Head of caudate nucleus (tissue), 42 donors: ENCODE data around the gene SCARB2.

Experiments
- DNase-seq, 42 donors: peaks; one replicate each; pipeline versions ENCODE4 v3.0.0 to v3.0.0-alpha.2; 2020 to 2021; ENCODE audit warnings: mixed read lengths in 7 of 42
- intact Hi-C: fragments of 100-400 bp; cut with DNase I; formaldehyde crosslinking; loops from one replicate; pipeline ENCODE4 v1.15.0; 2022

The SCARB2 gene

DNA sequence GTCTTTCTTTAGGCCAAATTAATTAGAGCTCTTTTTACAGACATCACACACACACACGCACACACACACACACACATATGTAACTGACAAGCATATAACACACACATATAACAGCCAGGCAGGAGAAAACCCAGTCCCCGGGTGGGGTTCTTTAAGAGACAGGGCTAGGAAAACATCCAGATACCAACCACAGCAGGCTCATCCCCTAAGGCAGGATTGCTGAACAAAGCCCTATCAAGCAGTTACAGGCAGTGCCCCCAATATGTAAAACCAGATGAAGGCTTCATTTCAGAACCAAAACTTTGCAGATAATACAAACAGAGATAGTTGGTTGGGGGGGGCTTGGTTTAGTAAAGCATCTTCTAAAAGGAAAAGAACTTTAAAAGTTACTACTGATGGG, 19.9 kb upstream of the SCARB2 start:
- intact Hi-C loops, result no loop called here
- DNase-seq, result no peak

DNA sequence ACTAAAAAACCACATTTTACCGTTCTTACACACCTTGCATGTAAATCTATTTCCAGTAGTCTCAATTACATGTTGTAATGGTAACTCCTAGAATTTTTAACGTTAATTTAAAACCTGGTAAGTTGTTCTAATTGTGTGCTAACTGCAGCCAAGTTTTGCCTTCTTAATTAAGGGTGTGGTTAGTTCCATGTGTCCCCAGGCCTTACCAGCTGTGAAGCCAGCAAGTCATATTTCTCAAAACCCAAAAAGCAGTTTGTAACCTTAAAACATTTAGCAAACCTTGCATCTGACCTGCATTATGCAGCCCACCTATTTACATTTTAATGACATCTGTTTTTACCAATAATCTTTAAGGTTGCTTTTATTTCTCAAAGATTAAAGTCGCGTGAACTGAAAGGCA, 19.5 kb upstream of the SCARB2 start:
- DNase-seq, result no peak
- intact Hi-C loops, result no loop called here

DNA sequence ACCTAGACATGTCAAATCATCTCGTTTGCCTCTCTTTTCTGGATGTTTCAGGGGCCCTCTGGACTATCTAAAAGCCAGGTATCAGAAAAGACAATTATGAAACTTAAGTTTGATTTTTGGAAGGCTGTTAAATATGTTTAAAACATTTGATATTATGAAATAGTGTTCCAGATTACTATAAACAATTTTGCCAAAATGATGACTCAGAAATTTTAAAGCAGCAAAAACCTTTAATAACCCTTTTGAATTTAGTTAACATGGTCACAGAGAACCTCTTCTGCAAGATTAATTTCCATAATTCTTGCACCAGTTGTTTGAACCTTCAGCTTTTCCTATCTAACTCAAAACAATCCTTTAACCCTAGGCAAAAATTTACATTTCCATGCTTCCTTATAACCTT, 19.1 kb upstream of the SCARB2 start:
- intact Hi-C loops, result no loop called here
- DNase-seq, result no peak

DNA sequence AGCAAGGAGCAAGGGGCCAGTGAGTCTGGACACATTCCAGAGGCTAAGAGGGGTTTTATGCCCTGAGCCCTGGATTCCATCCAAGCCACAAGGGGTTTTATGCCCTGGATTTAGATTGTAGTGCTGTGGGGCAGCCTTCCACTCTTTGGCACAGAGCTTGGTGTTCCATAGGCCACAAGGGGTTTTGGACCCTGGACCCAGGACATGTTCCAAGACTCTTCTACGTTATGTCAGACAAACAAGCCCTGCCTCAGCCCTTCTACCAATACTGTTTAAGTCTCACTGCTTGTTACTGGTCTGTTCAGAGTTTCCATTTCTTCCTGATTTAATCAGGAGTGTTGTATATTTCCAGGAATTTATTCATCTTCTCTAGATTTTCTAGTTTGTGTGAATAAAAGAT, 12.8 kb upstream of the SCARB2 start:
- intact Hi-C loops, result no loop called here
- no peak for DNase-seq

DNA sequence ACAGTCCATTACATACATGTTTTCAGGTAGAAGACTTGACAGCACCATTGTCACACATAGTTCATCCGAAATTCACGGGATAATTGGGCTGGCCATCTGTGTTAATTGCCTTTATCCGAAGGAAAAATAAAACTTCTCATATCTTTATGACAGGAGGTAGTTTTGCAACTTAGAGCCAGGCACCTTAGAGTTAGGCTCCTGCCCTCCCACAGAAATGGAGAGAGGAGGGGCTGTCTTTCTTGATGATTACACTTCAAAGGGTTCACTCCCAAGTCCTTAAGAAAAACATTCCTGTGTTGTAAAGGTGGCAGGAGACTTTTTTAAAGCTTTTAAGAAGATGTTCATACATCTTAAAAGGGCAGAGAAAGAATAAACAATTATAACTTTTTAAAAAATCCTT, 10.5 kb upstream of the SCARB2 start:
- intact Hi-C loops, result no loop called here
- no peak for DNase-seq

DNA sequence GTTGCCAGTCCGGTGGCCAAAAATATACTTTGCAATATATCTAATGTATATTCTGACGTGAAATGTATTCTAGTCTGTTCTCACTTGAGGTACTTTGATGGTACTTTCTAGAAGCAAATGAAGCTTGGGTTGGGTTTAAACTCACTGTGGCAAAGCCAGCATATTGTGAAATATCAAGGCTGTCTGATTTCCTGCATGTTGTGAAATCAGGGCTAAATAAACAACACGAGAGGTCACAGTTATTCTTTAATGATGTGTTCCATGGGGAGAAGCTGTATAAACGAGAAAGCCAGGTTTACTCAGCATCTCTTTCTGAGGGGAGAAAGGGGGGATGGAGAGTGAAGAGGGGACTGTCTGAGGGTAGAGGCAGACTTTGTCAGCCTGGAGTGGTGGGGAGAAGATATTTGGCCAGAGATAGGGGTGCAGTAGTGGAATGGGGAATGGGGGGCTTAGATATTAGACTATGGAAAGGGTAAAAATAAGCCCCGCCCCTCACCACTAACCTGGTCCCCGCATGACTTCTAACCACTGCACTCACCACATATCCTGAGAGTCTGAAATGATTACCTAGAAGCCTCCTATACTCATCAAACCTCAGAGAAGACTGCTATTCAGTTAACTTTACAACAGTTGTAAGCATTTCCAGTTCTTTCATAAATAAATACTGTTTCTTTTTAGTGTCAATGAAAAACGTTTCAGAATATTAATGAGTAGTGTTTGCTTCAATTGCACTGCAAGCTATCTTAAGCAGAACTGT, 5.9 kb upstream of the SCARB2 start:
- no peak for DNase-seq
- intact Hi-C loops, result no loop called here

DNA sequence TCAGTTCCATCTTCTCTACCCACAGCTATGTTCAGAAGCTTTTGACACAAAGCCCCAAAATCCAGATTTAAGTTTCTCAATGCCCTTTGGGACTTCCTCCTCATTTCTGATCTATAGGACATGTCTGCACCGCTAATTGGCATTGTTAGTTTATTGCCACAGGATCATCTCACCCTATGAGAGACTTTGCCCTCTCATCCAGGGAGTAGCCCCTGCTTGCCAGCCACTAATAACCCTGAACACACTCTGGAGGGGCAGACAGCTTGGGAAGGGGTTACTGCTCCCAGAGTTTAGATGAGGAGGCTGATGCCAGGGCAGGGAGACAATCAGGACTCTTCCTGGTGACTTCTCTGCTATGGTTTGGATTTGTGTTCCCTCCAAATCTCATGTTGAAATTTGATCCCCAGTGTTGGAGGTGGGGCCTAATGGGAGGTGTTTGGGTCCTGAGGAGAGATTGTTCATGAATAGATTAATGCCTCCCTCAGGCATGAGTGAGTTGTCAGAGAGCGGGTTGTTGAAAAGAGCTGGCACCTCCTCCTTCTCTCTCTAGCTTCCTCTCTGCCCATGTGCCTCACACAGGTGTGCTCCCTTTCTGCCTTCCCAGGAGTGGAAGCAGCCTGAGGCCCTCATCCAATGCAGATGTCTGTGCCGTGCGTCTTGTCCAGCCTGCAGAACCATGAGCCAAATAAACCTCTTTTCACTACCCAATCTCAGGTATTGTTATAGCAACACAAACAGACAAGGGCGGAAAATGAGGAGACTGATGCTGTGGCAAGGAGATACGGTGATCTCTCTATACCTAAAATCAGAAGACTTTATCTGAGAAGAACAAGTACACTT, 3.6 kb upstream of the SCARB2 start:
- DNase-seq, result no peak
- intact Hi-C loops, result no loop called here

DNA sequence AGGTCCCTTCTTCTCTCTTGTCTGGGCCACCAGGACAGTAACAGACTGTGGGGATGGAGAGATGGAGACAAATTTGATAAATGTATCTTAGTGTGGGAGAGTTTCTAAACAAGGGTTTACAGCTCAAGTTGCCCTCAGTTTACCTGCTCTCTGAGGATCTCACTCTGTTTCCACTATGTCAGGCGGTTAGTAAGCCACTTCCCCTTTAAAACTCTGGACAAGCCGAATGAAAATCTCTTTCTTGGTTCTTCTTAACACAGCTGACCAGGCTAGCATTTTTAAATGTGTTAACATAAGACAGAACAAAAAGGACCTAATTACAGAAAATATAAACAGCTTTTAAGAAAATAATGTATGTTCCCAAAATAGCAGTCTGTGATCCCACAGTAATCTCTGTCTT, 2.9 kb upstream of the SCARB2 start:
- no peak for DNase-seq
- intact Hi-C loops, result no loop called here

DNA sequence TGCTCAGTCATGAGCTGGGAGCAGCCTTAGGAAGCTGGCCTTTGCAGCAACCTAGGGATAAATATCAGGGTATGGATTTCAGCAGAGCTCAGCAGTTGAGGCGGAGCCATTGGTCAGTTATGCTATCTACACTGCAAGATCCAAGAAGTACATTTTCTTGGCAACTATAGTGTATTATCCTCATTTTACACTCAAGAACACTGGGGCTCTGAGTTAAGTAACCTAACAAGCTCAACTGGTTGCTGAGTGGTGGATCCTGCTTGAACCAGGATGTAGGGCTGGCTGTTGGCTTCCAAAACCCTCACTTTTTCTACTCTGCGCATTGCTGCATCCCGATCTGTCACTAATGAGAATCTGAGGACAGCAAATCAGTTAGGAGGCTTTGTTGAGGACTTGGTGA, 1.5 kb upstream of the SCARB2 start:
- DNase-seq, result no peak
- intact Hi-C loops, result loop anchor here (2.0 kb wide), 1 partner anchor 36 kb away; the partner anchor contains the start of gene FAM47E

DNA sequence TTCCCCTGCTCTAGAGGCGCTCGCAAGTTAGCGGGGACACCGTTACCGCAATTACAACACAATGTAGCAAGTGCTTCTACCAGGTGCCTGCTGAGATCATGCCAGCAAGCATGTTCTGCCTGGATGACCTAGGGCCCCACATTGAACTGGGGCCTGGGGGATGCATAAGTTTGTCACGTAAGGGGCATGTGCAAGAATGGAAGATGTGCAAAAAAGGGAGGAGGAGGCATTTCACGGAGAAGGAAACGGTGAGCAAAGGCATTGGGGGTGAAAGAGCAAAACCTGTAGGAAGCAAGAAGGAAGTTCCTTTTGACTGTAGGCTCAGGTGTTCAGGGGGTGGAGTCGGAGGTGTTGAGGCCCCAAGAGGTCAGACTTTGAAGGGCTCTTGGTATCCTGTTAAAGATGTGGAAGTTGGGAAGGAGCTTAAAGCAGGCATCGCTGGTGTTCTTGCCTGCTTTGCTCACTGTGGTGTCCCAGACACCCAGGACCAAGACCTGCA, 602 bp upstream of the SCARB2 start:
- DNase-seq, result peak in 1 of 42 donors; percentile 34
- intact Hi-C loops, result loop anchor here (2.0 to 5.0 kb wide), 2 partner anchors 37 to 863 kb away; partner anchors contain the start of genes CCNI and FAM47E

DNA sequence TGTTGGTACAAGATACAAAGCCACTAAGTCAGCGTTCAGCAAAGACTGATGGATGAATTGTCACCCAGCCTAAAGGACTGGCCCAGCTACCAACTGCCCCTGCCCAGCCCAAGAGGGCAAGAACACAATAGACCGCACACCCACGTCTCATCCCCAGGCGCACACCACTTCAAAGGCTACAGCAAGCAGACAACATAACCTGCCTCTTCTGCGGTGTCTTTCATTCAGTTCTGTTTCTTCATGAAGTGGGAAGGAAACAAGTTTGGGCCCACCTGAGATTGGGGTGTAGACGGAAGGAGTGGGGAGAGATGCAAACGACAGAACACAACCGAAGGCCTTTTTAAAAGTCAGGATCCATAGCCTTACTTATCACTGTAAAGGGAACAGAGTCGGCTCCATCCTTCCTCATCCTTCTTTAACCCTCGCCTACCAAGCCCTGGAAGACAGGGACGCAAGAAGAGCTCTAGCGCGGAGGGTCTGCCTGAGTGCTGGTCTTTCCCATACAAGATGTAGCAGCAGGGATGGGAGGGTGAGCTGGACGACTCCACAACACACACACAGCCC, 691 bp downstream of the SCARB2 start:
- intact Hi-C loops, result loop anchor here (5.0 kb wide), 1 partner anchor 864 kb away; the partner anchor contains the start of gene CCNI
- peak in 25 of 42 donors; percentile 10 to 77 (median 38) for DNase-seq

DNA sequence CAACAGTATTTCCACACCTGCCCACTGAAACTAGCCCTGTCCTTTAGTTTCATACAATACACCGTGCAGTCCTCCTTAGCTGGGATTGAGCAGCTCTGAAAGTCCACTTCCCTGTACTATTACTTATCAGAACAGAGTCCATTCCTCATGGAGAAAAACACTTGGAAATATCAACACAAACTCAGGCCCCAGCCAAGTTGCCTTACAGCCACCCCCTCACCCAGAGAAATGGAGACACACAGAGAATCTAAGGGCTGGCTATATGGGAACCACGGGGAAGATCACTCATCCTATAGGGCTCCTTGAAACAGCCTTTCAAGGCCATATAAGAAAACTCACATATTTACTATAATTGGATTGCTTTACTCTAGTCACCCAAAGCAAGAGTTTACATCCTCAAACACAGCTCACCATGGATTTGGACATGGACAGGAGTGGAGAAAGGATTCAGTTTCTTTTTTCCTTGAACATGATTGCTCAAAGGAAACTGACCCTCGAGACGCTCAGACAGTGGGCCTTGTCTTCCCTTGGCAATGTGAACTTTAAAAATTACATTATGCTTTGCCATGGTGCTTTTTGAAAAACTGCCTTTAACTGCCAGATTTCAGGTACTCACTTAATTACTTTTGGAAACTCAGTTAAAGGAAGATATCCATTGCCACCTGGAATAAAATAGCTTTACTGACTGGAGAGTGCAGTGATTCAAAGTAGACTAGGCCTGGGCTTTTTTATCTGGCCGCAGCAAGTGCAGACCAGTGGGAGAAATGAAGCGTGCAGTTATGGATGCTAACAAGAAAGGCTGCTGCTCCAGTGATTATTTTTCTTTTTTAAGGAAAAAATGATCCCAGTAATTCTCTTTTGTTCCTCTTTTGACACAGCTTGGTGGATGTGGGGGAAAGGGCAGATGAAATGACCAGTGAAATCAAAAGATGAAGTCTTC, 1.6 kb downstream of the SCARB2 start:
- no peak for DNase-seq
- intact Hi-C loops, result loop anchor here (5.0 kb wide), 1 partner anchor 865 kb away; the partner anchor contains the start of gene CCNI

DNA sequence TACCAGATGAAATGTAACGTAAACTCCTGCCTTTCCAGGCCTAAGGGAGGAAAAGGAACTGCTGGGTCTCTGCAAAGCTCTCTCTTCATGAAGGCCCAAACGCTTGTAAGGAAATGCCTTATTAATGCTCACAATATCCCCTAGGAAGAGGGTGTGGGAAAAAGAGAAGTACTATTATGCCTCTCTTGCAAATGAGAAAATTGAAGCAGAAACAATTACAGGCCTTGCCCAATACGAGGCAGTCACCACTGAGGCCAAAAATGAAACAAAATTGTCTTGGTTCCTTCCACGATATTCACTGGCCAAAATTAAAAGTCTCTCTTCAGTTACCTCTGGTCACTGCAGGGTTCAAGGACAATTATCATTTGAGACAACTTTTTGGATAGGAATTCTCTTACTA, 3.2 kb downstream of the SCARB2 start:
- no peak for DNase-seq
- intact Hi-C loops, result loop anchor here (5.0 kb wide), 1 partner anchor 867 kb away; the partner anchor contains the start of gene CCNI

DNA sequence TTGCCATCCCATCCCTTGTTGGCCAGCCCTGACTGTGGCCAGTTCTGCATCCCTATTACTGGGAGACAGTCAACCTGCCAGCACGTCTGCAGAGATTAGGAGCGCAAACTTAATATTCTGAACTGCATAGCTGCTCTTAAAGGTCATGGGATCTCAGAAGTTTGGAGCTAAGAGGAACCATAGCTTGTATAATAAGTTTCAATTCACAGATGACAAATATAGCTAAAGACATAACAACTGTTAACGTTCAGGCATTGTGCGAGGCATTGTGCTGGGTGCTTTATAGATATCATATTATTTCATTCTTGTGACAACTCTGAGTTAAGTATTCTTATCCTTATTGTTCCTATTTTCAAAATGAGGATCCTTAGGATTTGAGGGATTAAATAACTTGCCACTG, 3.7 kb downstream of the SCARB2 start:
- intact Hi-C loops, result loop anchor here (5.0 kb wide), 1 partner anchor 867 kb away; the partner anchor contains the start of gene CCNI
- DNase-seq, result no peak

DNA sequence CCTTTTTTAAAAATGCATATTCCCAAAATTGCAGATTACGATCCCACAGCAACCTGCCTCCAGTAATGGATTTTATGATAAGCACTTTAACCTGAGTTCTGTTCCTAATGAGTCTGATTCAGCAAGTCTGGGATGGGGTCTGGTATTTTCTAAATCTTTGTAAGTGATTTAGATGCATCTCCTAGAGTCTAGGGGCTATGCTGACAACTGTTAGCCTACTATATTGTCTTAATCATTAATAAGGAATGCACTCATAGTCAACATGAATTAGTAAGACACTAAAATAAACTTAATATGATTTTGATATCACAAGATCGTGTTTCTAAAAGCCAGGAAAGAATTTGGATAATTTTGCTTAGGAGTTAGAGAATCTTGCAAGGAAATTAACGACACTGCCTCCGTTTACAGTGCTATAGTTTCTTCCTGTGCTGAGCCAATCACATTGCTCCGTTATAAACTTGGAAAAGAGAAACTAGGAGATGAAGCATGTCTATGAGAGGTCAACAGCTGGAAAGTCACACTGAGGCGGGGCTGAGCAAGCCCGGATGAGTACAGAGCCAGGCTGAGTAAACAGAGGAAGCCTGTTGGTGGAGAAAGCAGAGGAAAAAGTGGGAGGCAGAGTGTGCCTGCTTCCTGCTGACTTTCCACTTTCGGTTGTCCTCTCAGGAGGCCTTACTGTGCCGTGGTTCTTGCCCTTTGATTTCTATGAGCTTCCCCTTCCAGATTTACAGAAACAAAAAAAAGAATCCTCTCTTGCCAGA, 5.4 kb downstream of the SCARB2 start:
- DNase-seq, result peak; percentile 48 to 91 (median 80)
- intact Hi-C loops, result no loop called here

DNA sequence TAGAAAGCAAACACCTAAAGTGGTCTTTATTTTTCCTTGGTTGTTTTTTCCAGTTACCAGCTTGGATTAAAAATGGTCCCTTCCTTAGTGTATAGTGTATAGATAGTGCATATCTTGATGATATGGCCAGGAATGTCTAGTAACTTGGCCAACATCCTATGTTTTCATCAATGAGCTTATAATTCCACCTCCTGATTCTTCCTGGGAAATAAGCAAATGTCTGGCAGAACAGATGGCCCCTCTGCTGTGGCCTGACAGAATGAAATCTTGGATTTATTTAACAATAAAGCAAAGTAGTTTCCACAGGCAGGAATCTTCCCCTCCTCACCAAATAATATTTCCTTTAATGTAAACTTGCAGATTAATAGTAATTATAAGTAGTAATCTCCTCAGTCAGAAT, 6.1 kb downstream of the SCARB2 start:
- intact Hi-C loops, result no loop called here
- no peak for DNase-seq

DNA sequence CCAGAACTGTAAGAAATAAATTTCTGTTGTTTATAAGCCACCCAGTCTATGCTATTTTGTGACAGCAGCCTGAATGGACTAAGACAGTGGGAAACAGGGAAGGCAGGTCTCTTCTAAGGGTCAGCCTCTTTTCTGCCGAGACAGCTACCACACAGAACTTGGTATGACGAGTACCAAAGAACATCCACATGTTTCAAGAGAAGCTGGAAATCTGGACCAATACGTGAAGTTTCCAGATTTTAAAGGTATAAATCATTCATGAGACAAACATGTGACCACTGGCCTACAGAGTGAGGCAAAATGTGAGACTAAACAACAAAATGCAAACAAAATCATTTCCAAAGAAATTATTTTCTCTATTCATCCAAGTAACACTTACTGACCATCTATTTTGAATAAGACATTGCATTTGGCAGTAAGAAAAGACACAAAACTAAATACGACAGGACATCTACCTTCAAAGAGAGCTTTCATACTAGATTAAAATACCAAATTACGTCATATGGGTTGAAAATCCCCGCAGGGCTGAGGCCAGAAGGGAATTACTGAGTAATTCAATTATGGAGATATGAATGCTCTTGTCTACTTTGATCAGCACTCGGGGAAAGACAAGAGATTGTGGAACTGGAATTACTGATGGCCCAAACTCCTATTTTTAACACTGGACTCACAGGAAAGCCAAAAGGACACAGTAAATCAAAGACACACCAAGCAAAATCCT, 7.2 kb downstream of the SCARB2 start:
- intact Hi-C loops, result no loop called here
- no peak for DNase-seq
